ENCODE data around the gene GNG7.

Gene GNG7

GRCh38 chr19:2462635-2463421, 239.7 kb downstream of the GNG7 start:
- TF ChIP-seq, protein P1, sequence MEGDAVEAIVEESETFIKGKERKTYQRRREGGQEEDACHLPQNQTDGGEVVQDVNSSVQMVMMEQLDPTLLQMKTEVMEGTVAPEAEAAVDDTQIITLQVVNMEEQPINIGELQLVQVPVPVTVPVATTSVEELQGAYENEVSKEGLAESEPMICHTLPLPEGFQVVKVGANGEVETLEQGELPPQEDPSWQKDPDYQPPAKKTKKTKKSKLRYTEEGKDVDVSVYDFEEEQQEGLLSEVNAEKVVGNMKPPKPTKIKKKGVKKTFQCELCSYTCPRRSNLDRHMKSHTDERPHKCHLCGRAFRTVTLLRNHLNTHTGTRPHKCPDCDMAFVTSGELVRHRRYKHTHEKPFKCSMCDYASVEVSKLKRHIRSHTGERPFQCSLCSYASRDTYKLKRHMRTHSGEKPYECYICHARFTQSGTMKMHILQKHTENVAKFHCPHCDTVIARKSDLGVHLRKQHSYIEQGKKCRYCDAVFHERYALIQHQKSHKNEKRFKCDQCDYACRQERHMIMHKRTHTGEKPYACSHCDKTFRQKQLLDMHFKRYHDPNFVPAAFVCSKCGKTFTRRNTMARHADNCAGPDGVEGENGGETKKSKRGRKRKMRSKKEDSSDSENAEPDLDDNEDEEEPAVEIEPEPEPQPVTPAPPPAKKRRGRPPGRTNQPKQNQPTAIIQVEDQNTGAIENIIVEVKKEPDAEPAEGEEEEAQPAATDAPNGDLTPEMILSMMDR (IDR thresholded peaks at IDR 0.05; ENCODE audit: low read length), result no peak
- TF ChIP-seq EZH2 (optimal IDR thresholded peaks at IDR 0.05; ENCODE audit: low read depth, low read length) (no peak), EZH2phosphoT487 (IDR thresholded peaks at IDR 0.05; ENCODE audit: low read length) (no peak)
- Histone ChIP-seq H2AFZ (ENCODE audit: low read length) (no peak overlapping the region), H3K27ac (ENCODE audit: low read length) (no peak overlapping the region), H3K4me1 (ENCODE audit: low read length) (peaks cover 5% of the 10 kb centered on the region; the same call in 1 of the 2 replicates), H3K27me3 (replicated peaks; ENCODE audit: insufficient read depth, low read length) (no peaks in the 10 kb centered on the region), H3K9ac (ENCODE audit: low read length) (no peak overlapping the region), H3F3A (ENCODE audit: insufficient read depth, low read length) (peaks cover 28% of the 10 kb centered on the region), H4K20me1 (ENCODE audit: insufficient read depth, low read length) (no peaks in the 10 kb centered on the region), H3K4me2 (ENCODE audit: low read depth, low read length) (no peak overlapping the region), H3K9me3 (replicated peaks; ENCODE audit: insufficient read depth, low read length) (no peaks in the 10 kb centered on the region), H3K4me3 (ENCODE audit: low read length) (no peak overlapping the region), H3K79me2 (ENCODE audit: low read length) (no peaks in the 10 kb centered on the region), H3K9me2 (replicated peaks; ENCODE audit: insufficient read depth, low read length) (no peaks in the 10 kb centered on the region), H3K36me3 (replicated peaks; ENCODE audit: insufficient read depth, low read length) (no peaks in the 10 kb centered on the region)
- no peak for DNase-seq

- Histone ChIP-seq H3F3A (ENCODE audit: insufficient read depth, low read length) (peaks cover 35% of the 10 kb centered on the region), H3K9ac (ENCODE audit: low read length) (peak overlapping the region; percentile 47), H3K36me3 (replicated peaks; ENCODE audit: insufficient read depth, low read length) (no peaks in the 10 kb centered on the region), H3K9me3 (replicated peaks; ENCODE audit: insufficient read depth, low read length) (no peaks in the 10 kb centered on the region), H2AFZ (ENCODE audit: low read length) (peak overlapping the region; percentile 95), H3K27ac (ENCODE audit: low read length) (no peak overlapping the region), H3K4me1 (ENCODE audit: low read length) (peaks cover 5% of the 10 kb centered on the region; the same call in 1 of the 2 replicates), H4K20me1 (ENCODE audit: insufficient read depth, low read length) (no peaks in the 10 kb centered on the region), H3K27me3 (replicated peaks; ENCODE audit: insufficient read depth, low read length) (no peaks in the 10 kb centered on the region), H3K9me2 (replicated peaks; ENCODE audit: insufficient read depth, low read length) (no peaks in the 10 kb centered on the region), H3K4me3 (ENCODE audit: low read length) (peak overlapping the region; percentile 80), H3K79me2 (ENCODE audit: low read length) (0 out of 2 replicates have a peak, but pooled peaks cover 4% of the 10 kb centered on the region), H3K4me2 (ENCODE audit: low read depth, low read length) (peak overlapping the region; percentile 88)
- peak; percentile 61 for DNase-seq
- TF ChIP-seq EZH2phosphoT487 (IDR thresholded peaks at IDR 0.05; ENCODE audit: low read length), result no peak
- TF ChIP-seq, protein P1 (IDR thresholded peaks at IDR 0.05; ENCODE audit: low read length), result peak; percentile 33; the same call in 1 of the 2 replicates
Measured at GRCh38 chr19:2461751-2462634, 240.5 kb downstream of the GNG7 start.

All from MM.1S (cell line).